Uterus (tissue), 4 donors: ENCODE measurements around the gene OPALIN. TPM values are rescaled to one million over a fixed set of nuclear protein-coding genes. Genes with fewer than 3 reads are reported as not detected.

Experiments used
- DNase-seq, 2 donors: peaks; one replicate each; pipeline ENCODE4 v3.0.0-alpha.2; 2019 to 2020
- H3K27ac ChIP-seq, 2 donors: fragments of 200-600 bp; sonication (generic); 1 replicate in 1 of 2; 2 replicates in 1 of 2; pipeline ENCODE4 v1.5.1; 2016 to 2018
- H3K27me3 ChIP-seq, 2 donors: fragments of 200-600 bp; sonication (generic); one replicate each; pipeline ENCODE4 v1.5.1; 2018 to 2019; ENCODE audit warnings: control low read depth in 1 of 2
- H3K36me3 ChIP-seq, 2 donors: fragments of 200-600 bp; sonication (generic); one replicate each; pipeline ENCODE4 v1.5.1; 2019; ENCODE audit warnings: control low read depth in 1 of 2
- H3K4me1 ChIP-seq, 2 donors: fragments of 200-600 bp; sonication (generic); one replicate each; pipeline ENCODE4 v1.5.1; 2018 to 2019; ENCODE audit warnings: control low read depth in 1 of 2
- H3K4me3 ChIP-seq, 2 donors: fragments of 200-600 bp; sonication (generic); 1 replicate in 1 of 2; 2 replicates in 1 of 2; pipeline ENCODE4 v1.5.1; 2018 to 2019; ENCODE audit warnings: mild to moderate bottlenecking in 1 of 2
- H3K9me3 ChIP-seq, 2 donors: fragments of 200-600 bp; sonication (generic); one replicate each; pipeline ENCODE4 v1.5.1; 2019; ENCODE audit warnings: control low read depth in 1 of 2
- CTCF ChIP-seq, 4 experiments: fragments of 200-600 bp in 2 of 4; fragments of 450-650 bp in 2 of 4; sonication (generic) in 2 of 4; IDR thresholded peaks; one replicate each; pipeline ENCODE4 v1.5.1; 2016 to 2019; ENCODE audit warnings: antibody characterized with exemption in 4 of 4, mild to moderate bottlenecking in 2 of 4, moderate library complexity in 1 of 4
- POLR2A ChIP-seq, 2 donors: fragments of 450-650 bp; IDR thresholded peaks; one replicate each; pipeline ENCODE4 v1.6.1; 2016; ENCODE audit warnings: antibody characterized with exemption in 2 of 2, mild to moderate bottlenecking in 1 of 2, moderate library complexity in 1 of 2
- intact Hi-C: fragments of 100-400 bp; cut with DNase I; formaldehyde crosslinking; loops from one replicate; pipeline ENCODE4 v1.15.1; 2023; ENCODE audit warnings: low total_unique reads
- total RNA-seq, 4 donors: library from RNA; depleted of rRNA in 3 of 4; stranded (reverse); fragments of >200 nt in 3 of 4; gene quantifications; one replicate each; pipeline versions ENCODE4 v1.1.0 to v1.2.4, GENCODE V29; 2014 to 2023
- donor health status: DM: yes; HTN: yes; CAD: no.

OPALIN gene
- total RNA-seq, 4 donors from 2014 or later, result not detected

DNA sequence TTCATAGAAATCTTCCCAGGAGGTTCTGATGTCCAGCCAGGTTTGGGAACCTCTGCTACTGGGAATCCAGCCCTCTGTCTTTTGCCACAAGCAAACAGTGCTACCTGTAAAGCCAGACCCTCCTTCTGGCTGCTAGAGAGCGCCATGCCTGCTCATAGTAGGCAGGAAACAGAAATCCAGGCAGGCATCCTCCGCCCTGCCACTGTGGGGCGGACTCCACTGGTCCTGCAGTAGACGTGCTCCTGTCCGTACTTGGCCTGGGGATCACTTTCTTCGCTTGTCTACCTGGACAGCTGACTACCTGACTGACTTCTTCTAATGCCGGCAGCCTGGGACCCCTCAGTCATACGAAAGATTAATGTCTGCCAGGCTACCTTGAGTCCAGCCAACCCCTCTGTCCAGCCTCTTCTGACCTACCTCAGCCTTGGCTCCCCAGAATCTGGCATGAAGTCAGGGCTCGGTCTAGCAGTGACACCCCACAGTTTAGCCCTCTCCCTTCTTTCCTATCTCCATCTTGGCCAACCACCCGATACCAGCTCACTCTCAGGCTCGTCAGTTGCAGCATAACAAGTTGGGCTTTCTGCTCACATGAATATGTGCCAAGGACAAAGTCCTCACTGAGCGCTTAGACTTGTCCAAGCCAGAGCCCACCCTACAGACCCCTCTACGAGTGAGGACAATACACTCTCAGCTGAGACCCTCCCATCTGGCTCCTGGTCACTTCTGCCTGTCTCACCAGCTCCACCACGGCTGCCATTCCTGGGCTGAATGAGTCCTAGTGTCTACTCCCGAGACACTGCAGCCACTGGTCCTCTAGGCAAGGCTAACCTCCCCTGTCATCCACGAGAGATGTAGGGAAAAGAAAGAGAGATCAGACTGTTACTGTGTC lies 43.9 kb upstream of the OPALIN start:
- Histone ChIP-seq H3K36me3 (no peaks in the 10 kb centered on the region), H3K4me1 (no peaks in the 10 kb centered on the region), H3K27ac (no peak overlapping the region), H3K27me3 (no peaks in the 10 kb centered on the region), H3K4me3 (no peak overlapping the region), H3K9me3 (no peaks in the 10 kb centered on the region)
- no peak for DNase-seq
- no peak for TF ChIP-seq POLR2A (IDR thresholded peaks at IDR 0.05)
- TF ChIP-seq CTCF (IDR thresholded peaks at IDR 0.05), result no peak
- intact Hi-C loops, result no loop called here

- H3K27ac ChIP-seq, result no peak overlapping the region
- no peaks in the 10 kb centered on the region for H3K4me1 ChIP-seq
- no peaks in the 10 kb centered on the region for H3K9me3 ChIP-seq
- H3K36me3 ChIP-seq, result no peaks in the 10 kb centered on the region
- TF ChIP-seq POLR2A (IDR thresholded peaks at IDR 0.05) (no peak), CTCF (IDR thresholded peaks at IDR 0.05) (no peak)
- DNase-seq, result no peak
- no peak overlapping the region for H3K4me3 ChIP-seq
- intact Hi-C loops, result no loop called here
- no peaks in the 10 kb centered on the region for H3K27me3 ChIP-seq
Observed at GRCh38 chr10:96401036-96401435, 42.2 kb upstream of the OPALIN start.

- Histone ChIP-seq H3K36me3 (no peaks in the 10 kb centered on the region), H3K4me3 (no peak overlapping the region), H3K27me3 (no peaks in the 10 kb centered on the region), H3K4me1 (no peaks in the 10 kb centered on the region), H3K9me3 (no peaks in the 10 kb centered on the region), H3K27ac (no peak overlapping the region)
- no peak for DNase-seq
- no peak for TF ChIP-seq POLR2A (IDR thresholded peaks at IDR 0.05)
- TF ChIP-seq CTCF (IDR thresholded peaks at IDR 0.05), result no peak
- intact Hi-C loops, result no loop called here
Observed at GRCh38 chr10:96400465-96400864, 41.7 kb upstream of the OPALIN start.

- intact Hi-C loops, result loop anchor here (10.0 kb wide), 2 partner anchors 117 to 637 kb away; partner anchors contain the start of gene TLL2
- no peak for DNase-seq
Observed at GRCh38 chr10:96397902-96398301, 39.1 kb upstream of the OPALIN start.

More at GRCh38 chr10:96397902-96398301, 39.1 kb upstream of the OPALIN start:
- Histone ChIP-seq H3K36me3 (no peaks in the 10 kb centered on the region), H3K27me3 (no peaks in the 10 kb centered on the region), H3K4me3 (no peak overlapping the region), H3K4me1 (no peaks in the 10 kb centered on the region), H3K27ac (no peak overlapping the region), H3K9me3 (no peaks in the 10 kb centered on the region)
- no peak for TF ChIP-seq POLR2A (IDR thresholded peaks at IDR 0.05)
- no peak for TF ChIP-seq CTCF (IDR thresholded peaks at IDR 0.05)
